Lung microvascular endothelial cell (primary cell): ENCODE results near the gene EOLA1. TPM values are rescaled to one million over a fixed set of nuclear protein-coding genes. Genes with fewer than 3 reads are reported as not detected.
"Not testable (repeated sequence)": the region's sequence is repeated elsewhere in the genome, so short reads cannot be mapped to it uniquely, and the experiment has no call there.

Experiments
- DNase-seq, 2 donors: peaks; one replicate each; pipeline versions ENCODE4 v3.0.0 to v3.0.0-alpha.2; 2010; ENCODE audit warnings: low read depth in 2 of 2
- total RNA-seq: library from RNA; depleted of rRNA; stranded (reverse); fragments of >200 nt; gene quantifications from 2 replicates; pipeline ENCODE4 v1.2.1, GENCODE V29; 2014

EOLA1 gene
- total RNA-seq, 1 donor from 2014 or later: 13.3 TPM

GRCh38 chrX:149541521-149542047 lies 772 bp downstream of the EOLA1 start:
- DNase-seq: peak in 1 of 2 donors; percentile 16

DNA sequence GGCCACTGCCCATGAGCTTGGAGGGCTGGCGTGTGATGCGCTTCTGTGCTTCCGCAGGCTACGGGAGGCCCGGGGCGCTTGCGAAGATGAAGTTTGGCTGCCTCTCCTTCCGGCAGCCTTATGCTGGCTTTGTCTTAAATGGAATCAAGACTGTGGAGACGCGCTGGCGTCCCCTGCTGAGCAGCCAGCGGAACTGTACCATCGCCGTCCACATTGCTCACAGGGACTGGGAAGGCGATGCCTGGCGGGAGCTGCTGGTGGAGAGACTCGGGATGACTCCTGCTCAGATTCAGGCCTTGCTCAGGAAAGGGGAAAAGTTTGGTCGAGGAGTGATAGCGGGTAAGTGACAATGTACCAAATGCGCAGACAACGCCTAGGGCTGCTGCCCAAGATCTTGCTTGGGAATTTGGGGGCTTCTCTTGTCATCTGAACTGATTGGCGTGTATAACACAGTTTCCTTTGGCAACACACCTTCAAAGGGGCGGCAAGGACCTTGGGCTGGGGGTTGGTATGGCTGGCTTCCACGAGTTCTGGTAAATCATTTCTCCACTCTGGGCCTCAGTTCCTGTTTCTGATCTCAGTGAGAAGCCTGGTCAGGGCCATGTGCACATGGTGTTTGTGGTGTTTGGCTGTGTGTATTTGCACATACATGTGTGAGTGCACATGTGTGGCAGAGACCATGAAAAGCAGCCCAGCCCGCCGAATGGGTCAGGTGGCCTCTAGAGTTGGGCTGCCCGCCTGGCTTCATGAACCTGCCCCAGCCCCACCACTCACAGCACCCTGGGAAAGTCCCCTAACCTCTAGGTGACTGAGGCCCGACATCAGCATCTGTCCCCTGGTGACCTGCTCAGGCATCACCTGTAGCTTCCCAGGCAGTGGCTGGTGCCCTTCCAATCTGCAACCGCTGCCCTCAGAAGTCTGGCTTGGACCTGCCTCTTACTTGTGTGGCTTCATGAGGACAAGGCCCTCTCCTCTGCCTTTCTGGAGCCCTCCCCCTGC lies 5.0 kb downstream of the EOLA1 start:
- peak; percentile 21 to 30 for DNase-seq

- not testable (repeated sequence) for DNase-seq
Observed at GRCh38 chrX:149546962-149547361, 6.2 kb downstream of the EOLA1 start.

GRCh38 chrX:149547782-149548181 lies 7.0 kb downstream of the EOLA1 start:
- DNase-seq: not testable (repeated sequence)

GRCh38 chrX:149549701-149550100 lies 8.9 kb downstream of the EOLA1 start, which contains the start of gene HSFX3:
TSS of gene HSFX3 (minus strand) at chrX:149549924. CDS start at chrX:149549852, 72 bp downstream.
- not testable (repeated sequence) for DNase-seq

DNA sequence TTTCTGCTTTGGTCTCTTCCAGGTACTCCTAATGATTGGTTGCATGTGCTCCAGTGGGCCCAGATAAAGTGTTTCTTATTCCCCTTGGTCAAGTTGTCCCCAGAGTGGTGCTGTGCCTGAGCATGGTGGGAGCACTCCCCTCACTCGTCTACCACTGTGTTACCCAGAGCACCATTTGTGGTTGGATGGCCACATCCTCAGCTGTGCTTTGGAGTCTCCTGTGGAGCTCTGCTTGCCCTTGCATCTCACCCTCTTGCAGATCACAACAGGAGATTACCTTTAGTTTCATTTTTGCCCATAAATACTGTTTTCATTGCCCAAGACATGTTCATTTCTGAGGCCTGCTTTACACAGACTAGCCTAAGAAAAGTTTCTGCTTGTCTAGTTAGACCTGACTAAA lies 9.6 kb downstream of the EOLA1 start:
- not testable (repeated sequence) for DNase-seq

GRCh38 chrX:149551245-149551938 lies 10.6 kb downstream of the EOLA1 start:
- DNase-seq: not testable (repeated sequence)

DNA sequence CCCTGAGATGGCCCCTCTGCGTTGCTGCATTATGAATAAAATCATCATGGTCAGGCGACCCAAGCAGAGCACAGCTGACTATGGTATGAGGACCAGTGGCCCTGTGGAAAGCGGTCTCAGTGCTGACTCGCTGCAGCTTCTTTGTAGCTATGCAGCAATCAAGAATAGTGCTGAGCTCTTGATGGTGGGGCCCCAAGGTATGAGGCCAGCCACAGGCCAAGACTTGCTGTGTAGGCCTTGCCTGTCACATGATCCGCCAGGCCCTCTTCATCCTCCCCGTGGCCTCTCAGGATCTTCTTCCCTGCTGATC lies 11.1 kb downstream of the EOLA1 start:
- not testable (repeated sequence) for DNase-seq

DNA sequence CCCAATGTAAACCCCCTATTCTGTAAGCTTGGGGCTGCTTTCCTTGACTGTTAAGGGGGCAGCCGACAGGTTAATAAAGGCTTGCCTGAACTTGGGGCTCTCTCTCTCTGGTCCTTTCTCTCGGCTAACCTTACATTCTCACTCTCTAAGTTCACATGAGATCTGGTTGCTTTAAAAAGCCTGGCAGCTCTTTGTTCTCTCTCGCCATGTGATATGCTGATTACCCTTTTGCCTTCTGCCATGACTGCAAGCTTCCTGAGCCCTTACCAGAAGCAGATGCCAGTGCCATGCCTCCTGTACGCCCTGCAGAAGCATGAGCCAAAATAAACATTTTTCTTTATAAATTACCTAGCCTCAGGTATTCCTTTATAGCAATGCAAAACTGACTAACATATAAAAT lies 14.4 kb downstream of the EOLA1 start:
- DNase-seq: not testable (repeated sequence)

DNA sequence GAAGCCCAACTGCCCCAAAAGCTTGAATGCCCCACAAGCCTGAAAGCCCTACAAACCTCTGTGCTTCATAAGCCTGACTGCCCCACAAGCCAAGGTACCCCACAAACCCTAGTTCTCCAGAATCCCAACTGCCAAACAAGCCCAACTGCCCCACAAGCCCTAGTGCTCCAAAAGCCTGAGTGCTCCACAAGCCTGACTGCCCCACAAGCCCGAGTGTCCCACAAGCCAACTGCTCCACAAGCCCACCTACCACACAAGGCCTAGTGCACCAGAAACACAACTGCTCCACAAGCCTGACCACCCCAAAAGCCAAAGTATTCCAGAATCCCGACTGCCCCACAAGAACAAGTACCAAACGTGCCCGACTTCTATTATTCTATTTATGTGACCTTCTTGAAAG lies 22.5 kb downstream of the EOLA1 start:
- no peak for DNase-seq

GRCh38 chrX:149567621-149568417 lies 27.0 kb downstream of the EOLA1 start:
- no peak for DNase-seq

DNA sequence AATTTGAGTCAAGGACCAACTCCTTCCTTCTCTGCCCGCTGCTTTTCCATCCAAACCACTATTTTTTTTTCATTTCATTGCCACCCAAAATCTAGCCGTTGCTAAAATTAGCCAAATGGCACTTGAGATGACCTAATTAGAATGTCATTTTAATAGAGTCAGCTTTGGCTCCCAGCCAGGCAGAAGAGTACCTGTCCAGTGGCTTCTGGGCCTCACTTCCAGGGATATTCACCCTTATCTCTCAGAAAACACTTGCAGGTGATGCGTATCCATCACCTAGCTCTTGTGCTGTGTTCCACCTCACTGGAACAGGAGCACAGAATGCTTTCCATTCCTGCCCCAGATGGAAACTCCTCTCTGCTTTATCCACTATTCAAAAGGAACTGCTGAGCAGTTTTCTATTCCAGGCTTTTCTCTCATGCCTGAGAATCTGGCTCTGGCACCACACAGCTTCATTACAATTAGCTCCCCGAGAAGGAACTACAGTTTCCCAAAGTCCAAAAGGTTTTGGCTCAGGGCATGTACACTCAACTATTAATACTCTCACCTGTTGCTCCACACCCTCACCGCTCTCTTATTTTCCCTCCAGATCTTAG lies 28.0 kb downstream of the EOLA1 start:
- no peak for DNase-seq

- no peak for DNase-seq
Observed at GRCh38 chrX:149569770-149570169, 29.0 kb downstream of the EOLA1 start.

DNA sequence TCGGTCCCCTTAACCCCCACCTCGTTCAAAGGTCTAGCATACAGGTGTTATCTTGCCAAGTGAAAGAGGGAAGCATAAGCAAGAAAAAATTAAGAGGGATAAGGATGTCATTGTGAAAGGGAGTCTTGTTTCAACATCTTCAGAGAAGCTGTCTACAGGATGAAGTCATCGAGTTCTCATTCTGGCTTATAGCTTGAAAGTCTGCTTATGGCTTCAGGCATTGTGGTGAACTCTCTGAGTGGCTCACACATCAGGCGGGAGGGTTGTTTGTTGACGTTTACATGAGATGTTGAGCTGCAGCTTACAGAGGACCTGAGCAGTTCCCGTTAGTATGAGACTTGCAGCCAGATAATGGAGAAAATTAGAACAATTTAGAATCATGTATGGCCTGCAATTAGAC lies 29.9 kb downstream of the EOLA1 start:
- no peak for DNase-seq

- no peak for DNase-seq
Observed at GRCh38 chrX:149571770-149572169, 31.0 kb downstream of the EOLA1 start.

- no peak for DNase-seq
Observed at GRCh38 chrX:149572743-149573142, 31.9 kb downstream of the EOLA1 start.

GRCh38 chrX:149573456-149573855 lies 32.6 kb downstream of the EOLA1 start:
- not testable (repeated sequence) for DNase-seq

- DNase-seq: not testable (repeated sequence)
Observed at GRCh38 chrX:149585631-149586030, 44.8 kb downstream of the EOLA1 start.

DNA sequence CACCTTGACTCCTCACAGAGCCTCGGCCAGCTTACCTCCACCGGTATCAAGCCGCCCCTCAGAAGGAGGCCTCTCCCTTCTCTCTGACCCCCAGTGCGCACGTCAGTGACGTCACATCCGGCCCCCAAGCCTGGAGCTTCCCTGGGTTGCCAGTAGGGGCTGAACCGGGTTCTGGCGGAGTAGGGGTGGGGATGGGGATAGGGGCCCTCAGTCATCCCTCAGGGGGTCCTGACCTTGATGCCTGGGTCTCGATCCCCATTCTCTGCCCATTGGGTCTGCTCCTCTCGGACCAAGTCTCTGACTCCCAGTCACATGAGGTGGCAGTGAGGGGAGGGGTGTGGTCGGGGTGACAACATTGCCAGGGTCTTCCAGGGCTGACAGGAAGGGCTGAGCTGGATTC lies 46.5 kb downstream of the EOLA1 start, which contains the start of gene MAGEA9B:
TSS of gene MAGEA9B (minus strand) at position 101 of the 400 bp plus-strand sequence. CDS start 4,280 bp downstream, outside the sequence.
- DNase-seq: not testable (repeated sequence)

- not testable (repeated sequence) for DNase-seq
Observed at GRCh38 chrX:149590993-149591392, 50.2 kb downstream of the EOLA1 start.

DNA sequence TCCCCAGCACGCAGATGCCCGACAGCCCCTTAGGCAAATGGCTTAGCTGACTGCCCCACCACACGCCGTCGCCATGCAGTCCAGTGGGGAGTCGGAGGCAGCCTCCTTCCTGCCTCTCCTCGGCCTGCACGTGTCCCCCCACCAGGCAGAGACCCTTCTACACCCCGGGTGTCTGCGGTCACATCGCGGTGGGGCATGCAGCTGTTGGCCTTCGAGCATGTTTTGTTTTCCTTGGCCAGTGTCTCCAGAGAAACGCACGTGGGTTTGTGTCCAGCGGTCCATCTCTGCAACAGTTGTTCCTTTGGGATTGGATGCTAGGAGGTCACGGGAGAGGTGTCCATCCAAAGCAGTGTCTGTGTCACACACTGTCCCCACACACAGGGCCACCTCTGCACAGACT lies 54.4 kb downstream of the EOLA1 start, which contains the start of gene HSFX2:
TSS of gene HSFX2 (minus strand) at position 101 of the 400 bp plus-strand sequence. CDS start 614 bp downstream, outside the sequence.
- not testable (repeated sequence) for DNase-seq
